AG20443 (cell line): ENCODE data around the gene CCL11.
A peak's percentile ranks its signal among the peaks of the same experiment; 100 is the strongest.

Experiments
- DNase-seq: peaks from one replicate; pipeline ENCODE4 v3.0.0; 2012; ENCODE audit warnings: low spot score, mixed read lengths

CCL11 gene

DNA sequence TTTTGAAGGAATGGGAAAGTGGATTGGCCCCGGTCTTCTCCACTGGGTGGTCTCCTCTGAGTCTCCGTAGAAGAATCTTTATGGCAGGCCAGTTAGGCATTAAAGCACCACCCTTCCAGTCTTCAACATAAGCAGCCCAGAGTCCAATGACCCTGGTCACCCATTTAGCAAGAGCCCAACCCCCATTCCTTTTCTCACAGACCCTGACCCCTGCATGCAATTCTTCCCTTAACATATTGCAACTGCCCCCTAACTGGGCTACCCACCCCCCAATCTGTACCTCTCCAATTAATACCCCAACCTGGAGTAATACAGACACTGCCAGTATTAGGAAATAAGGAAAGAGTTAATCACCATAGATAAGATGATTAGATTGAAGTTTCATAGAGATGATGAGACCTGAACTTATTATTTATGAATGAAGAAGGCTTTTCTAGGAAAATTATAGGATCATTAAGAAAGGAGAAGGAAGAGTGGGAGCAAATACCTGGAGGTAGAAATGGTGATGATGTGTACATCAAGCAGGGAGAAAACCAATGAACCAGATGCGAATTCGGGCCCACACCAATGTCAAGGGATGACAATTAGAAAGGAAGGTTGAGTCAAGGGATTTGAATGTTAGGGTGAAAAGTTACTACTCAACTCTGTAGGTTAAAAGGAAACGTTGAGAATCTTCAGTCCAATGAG, 28.1 kb upstream of the CCL11 start:
- DNase-seq = no peak

DNA sequence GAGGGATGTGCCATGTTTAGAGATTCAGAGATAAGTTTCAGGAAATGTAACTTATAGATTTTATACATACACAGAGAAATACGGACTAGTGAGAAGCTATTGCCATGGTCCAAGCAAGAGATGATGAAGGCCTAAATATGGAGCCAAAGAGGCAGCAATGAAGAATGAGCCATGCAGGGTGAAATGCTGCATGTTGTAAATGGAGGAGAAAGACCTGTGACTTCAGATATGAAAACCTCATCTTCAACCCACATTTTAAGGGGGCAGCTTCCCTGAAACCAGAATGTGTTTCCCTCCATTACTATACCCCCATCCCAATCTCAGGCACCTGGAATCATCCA, 27.6 kb upstream of the CCL11 start:
- DNase-seq = no peak

DNA sequence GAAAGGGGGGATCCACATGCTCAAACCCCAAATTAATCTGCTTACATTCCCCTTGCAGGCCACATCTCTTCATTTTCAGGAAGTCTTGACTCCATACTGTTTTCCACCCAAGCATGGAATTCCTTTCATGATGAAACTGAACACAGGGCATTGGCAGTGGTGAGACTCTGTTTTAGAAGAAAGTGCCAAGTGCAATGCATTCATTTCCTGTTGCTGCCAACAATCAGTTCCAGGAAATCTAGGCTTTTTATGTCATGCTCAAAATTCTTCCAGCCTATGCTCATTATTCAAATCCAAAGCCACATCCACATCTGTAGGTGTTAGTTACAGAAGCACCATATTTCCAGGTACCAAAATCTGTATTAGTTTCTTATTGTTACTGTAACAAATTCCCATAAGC, 26.4 kb upstream of the CCL11 start:
- peak; percentile 39 for DNase-seq

DNA sequence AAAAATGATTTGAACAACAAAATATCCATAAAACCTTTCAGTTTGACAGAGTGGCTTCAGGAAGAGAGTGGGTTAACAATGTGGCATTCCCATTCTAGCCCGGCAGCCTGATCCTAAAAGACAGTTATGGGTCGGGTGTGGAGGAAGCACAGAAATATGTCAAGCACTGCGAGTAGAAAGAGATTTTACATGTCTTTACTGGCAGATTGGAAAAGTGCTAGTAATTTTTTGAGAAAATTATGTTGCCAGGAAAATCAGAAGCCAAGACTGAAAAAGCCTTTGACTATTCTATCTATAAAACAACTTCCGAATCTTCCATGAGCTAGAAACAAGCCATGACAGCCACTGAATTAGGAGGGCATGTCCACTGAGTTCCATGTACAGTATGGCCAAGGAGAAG, 24.7 kb upstream of the CCL11 start:
- DNase-seq = no peak

DNA sequence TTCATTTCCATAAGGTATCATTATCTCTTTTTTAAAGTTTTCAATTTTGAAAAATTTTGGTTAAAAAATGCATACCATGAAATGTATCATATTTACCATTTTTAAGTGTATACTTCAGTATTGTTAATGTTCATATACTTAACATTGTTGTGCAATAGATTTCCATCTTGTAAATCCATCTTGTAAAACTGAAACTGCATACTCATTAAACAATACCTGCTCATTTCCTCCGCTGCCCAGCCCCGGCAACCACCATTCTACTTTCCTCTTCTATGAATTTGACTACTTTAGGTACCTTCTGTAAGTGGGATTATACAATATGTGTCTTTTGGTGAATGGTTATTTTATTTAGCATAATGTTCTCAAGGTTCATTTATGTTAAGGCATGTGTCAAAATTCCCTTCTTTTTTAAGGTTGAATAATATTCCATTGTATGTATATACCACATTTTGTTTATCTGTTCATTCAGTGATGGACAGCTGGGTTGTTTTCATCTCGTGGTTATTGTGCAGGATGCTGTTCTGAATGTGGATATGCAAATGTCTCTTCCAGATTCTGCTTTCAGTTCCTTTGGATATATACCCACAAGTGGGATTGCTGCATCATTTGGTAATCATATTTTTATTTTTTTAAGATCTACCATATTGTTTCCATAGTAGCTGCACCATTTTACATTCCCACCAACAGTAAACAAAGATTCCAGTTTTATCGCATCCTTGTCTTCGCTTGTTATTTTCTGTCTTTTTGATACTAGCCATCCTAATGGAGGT, 23.8 kb upstream of the CCL11 start:
- no peak for DNase-seq

DNA sequence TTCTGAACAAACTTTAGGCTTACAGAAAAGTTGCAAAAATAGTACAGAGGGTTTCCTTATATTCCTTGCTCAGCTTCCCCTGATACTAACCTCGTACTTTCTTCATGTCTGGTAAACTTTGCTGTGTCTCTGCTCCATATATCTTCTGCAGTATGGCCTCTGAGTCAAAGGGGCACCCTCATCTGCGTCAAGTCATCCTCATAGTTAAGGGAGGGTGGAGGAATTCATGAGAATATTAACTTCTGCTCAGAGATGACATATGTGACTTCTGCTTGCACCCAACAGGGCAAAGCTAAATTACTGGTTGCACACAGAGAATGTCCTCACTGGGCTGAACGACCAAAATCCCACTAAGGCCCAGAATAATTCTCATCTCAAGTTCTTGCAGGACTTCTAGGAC, 19.8 kb upstream of the CCL11 start:
- DNase-seq = no peak

DNA sequence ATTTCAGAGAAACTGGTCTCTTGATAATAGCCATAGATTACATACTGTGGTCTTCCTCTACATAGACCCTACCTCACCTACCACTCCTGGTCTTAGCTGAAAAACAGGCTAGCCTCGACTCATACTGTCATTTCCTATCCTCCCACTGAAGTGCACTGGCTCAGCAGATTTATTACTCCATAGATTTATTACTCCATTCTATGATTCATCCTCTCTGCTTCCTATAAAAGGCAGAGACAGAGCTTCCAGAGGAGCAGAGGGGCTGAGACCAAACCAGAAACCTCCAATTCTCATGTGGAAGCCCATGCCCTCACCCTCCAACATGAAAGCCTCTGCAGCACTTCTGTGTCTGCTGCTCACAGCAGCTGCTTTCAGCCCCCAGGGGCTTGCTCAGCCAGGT, 15.6 kb upstream of the CCL11 start, which contains the start of gene CCL7:
Gene CCL7, plus strand, starts transcription at position 253 of the 400 bp plus-strand sequence. Its CDS starts 70 bp downstream, at position 323.
- peak; percentile 25 for DNase-seq

DNA sequence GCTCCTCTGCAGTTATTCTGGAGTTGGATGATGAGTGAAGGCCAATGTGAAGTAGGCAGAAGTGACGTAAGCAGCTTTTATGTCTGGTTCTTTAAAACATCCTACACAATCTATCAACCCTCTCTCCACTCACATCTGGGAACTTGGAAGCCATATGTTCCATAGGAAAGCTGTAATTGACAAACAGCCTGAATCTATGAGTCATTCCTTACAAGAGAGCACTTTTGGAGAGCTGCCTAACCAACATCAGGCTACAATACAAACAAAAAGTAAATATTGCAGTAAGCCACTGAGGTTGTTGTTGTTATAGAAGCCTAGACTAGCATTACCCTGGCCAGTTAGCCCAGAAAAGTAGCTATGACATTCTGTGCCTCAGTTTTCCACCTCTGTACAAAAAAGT, 9.7 kb upstream of the CCL11 start:
- DNase-seq = peak; percentile 71

DNA sequence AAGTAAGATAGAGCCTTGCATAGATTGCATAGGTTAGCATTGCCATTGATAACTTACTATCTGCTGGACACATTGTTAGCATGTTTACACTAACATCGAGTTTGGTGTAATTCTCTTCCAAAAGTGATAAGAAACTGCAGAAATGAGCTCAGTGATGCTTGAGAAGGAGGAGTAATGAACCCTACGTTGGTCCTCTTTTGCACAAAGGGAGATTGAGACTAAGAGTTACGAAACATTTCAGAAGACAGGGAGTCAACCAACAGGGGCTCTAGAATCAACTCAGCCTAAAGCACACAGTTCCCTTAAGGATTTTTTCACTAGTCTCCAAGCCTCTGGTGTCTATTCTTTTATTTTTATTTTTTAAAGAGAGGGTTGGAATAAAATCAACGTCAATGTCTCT, 8.7 kb upstream of the CCL11 start:
- DNase-seq = no peak

DNA sequence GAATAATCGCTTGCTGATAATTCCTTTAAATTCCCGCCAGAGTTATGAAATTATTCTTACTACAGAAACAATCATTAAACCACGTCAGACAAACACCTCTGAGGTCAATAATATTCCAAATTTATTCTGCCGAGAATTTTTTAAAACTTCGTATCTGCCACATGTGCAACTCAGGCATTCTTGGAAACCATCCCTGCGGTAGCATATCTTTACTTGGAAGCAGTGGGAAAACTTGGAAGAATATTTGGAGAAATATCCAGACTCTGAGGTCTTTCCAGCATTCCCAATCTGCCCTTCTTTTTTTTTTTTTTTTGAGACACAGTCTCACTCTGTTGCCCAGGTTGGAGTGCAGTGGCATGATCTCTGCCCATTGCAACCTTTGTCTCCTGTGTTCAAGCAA, 2.0 kb upstream of the CCL11 start:
- no peak for DNase-seq

DNA sequence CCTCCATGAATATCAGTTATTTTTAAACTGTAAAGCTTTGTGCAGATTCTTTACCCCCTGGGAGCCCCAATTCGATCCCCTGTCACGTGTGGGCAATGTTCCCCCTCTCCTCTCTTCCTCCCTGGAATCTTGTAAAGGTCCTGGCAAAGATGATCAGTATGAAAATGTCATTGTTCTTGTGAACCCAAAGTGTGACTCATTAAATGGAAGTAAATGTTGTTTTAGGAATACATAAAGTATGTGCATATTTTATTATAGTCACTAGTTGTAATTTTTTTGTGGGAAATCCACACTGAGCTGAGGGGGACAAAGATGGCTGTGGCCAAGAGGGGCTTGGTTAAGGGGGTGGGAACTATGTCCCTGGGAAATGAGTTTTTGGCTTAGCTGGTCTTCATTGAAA, 2.3 kb downstream of the CCL11 start:
- no peak for DNase-seq

DNA sequence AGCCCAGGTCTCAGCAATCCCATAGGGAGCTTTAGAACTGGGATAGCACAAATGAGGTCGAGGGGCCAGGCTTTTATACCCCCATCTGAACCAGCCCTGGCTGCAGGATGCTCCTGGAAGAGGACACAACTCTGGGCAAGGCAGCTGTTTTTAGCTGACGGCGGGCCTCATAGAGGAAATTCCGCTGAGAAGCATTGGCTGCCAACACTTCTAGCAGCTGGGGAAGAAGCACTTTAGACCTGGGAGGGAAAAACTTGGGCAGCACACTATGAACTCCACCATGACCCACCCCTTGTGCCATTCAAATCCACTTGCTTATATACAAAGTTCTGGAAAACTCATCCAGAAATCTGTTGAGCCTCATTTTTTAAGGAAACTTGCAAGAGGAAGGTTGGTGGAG, 5.0 kb downstream of the CCL11 start:
- no peak for DNase-seq

DNA sequence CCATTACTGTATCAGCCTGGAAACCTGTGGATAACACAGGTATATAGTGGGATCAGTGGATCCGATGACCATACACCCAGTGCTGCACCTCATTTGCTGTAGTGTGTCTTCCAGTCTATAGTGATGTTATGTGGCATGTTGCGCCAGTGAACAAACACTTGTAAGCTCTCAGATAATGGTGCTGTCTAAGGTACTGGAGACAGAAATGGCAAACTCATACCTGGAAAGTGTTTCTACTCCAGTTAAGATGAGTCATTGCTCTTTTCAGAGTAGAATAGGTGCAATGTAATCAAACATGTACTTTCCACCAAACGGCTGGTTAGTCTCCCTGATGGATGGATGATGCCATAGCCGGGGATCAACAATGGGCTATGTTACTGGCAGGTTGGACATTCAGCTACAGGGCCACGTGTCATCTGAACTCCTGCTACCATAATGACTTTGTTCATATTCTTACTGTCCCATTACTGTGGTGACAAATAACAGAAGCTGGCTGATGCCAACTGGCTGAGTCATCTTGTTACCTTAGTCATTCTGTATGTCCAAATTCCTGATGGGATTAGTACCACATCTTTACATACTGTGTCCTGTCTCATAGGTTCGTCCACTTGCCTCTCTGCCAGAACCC, 6.3 kb downstream of the CCL11 start:
- DNase-seq = no peak

DNA sequence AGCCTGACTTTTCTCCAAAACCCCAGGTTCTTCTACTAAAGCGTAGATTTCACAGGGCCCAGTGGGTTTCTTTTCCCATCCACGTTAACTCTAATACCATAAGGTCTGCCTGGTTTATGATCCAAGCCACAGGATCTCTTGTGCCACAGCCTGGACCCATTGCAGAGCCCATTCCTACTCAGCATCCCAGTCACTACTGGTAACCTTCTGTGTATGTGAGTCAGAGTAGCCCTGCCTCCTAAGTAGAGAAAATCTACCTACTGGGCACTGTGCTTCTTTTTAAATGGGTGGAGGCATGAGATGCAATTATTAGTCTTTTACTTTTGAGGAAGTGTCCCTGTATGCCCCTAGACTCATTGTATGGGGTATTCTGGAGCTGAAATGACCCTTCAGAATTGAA, 13.5 kb downstream of the CCL11 start:
- no peak for DNase-seq

DNA sequence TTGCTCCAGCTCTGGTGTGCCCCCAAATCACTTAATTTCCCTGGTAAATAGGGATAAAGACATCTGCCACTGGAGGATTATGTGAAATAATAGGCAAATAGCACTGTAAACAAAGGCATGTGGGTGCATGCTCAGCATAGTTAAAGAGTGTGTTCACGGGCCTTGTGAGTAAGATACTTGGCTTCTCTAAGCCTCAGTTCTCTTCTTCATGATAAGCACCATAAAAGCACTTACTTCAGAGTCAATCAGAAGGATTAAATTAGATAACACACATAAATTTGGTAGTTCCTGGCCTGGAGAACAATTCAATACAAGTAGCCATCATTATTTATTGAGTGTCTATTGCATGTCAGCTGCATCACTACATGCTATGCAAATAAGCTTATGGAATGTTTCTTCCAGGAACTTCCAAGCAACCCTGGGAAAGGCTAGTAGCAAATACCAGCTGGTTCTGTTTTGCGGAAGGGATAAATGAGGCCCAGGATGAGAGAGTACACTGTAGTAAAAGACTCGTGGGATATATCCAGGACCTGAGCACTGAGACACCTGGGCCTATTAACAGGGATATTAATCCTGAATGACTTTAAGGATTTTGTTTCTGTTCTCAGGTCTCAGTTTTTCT, 14.5 kb downstream of the CCL11 start:
- DNase-seq = peak; percentile 77

DNA sequence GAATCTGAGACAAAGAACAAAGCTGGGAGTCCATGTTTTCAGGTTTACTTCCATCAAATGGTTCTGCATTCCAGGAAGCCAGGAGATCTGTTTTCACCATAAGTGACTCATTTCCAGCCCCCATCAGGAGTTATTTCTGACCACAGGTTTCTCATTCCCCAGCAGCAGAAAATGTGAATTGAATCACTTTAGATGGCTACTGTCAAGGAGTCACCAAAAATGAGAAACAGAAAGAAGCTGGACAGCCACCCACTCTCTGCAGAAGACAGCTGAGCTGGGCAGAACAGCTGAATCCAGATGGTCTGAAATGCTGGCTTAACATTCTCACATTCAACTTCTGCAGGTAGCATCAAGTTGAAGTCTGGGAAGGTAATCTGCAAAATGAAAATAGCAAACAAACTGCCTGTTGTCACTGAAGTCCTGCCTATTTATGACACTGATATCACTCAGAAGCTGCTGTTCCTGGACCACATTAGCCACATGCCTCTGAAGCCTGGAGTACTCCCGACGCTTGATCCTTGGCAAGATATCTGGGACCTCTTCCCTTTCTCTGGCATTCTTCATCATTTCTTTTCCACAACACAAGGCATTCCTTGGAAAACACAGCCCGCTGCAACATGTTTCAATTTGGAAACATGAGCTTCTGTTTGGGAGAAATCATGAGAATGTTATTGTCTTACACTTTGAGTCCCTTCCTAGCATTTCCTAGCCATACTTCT, 15.3 kb downstream of the CCL11 start:
- peak; percentile 55 for DNase-seq

DNA sequence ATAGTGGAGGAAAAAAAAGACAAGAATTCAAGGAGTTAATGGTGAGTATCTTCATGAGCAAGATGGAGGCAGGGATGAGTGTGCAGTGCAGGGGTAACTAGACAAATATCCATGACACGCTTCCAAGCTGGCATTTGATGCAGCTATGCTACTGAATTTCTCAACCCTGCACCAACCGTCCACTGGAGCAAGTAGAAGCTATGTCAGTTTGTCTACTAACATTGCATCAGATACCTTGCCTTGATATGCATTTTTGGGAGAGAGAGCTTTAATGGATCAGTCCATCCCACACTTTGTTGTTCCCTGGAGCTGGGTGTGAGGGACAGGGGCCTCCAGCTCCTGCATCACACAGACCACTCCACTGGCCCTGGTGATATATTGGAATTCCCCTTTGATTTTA, 16.4 kb downstream of the CCL11 start:
- no peak for DNase-seq

DNA sequence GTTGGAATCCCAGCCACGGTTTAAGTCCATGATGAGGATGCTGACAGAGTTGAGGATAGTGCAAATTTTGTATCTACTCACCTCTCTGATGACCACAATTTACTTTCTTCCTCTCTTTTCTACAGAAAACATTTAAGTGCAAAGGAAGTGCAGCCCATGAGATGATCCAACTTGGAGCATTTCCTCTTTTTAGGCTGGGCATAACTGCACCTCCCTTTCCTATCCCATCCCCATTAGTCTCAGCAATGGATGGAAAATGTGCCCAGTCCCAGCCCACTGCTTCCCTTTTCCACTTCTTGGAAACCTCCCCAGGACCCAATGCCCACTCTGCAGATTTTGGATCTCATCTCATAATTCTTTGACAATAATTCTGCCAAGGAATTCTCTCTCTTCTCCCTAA, 17.1 kb downstream of the CCL11 start:
- no peak for DNase-seq

DNA sequence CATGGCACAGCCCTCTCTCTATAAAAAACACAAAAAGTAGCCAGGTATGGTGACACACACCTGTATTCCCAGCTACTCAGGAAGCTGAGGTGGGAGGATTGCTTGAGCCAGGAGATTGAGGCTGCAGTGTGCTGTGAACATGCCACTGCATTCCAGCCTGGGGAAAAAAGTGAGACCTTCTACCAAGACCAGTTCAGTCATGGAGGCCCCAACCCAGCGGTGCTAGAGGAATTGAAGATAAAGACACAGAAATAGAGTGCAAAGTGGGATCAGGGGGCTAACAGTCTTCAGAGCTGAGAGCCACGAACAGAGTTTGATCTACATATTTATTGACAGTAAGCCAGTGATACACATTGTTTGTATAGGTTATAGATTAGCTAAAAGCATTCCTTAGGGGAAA, 18.1 kb downstream of the CCL11 start:
- DNase-seq = no peak

DNA sequence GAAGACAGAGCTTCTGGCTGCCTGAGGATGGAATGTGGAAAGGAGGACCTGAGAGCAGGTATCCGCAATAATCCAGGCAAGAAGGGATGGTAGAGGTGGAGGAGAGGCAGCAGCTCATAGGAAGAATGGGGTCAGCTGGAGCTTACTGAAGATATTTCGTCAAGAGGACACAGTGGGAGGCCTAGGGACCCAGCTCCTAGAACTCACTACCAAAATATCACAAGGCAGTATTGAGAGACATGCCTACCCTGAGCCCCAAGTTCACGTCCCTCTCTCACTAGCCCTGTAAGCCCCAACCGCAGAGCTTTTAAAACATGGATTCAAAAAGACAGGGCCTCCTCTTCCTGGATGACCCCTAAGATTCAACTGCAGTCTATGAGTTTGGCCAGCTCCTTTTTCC, 19.5 kb downstream of the CCL11 start:
- no peak for DNase-seq

DNA sequence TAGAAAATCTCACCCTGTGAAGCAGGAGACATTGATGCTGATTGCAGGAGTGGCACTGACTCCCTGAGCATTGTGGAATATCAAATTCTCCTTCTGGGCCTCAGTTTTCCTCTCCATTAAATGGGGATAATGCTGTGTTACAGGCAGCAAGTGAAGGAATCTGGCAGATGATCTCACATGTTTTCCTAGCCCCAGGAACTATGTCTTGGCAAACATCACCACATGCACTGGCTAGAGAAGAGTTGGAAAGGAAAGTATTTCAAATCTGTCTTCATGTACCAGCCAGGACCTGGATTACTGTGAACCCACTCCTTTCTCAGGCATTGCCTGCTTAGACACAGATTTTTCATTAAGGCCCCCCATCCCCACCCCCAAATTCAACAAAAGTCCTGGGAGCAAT, 20.1 kb downstream of the CCL11 start:
- no peak for DNase-seq

DNA sequence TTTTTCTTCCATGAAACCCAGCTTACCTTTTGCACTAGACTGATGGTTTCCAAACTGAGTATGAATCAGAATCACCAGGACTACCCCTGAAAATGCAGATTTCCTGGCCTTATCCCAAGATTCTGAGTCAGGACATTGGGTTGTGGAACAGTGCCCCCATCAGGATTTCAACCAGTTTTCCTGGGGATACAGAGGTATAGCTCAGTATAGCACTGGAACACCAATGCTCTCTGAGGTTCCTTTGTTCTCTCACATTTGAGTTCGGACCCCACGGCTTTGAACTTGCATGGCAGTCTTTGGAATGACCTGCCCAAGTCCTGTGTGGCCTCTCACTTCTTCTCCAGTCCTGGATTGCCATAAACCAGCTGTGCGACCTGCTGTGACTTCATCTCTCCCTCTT, 20.9 kb downstream of the CCL11 start:
- DNase-seq = peak; percentile 80
